Cerebellar cortex (tissue), 1 donor: ENCODE results near the gene GABRB3.
A peak's percentile ranks its signal among the peaks of the same experiment; 100 is the strongest.

Experiments
- DNase-seq: peaks from one replicate; pipeline ENCODE4 v3.0.0-alpha.2; 2015; ENCODE audit warnings: low spot score

GABRB3 gene

DNA sequence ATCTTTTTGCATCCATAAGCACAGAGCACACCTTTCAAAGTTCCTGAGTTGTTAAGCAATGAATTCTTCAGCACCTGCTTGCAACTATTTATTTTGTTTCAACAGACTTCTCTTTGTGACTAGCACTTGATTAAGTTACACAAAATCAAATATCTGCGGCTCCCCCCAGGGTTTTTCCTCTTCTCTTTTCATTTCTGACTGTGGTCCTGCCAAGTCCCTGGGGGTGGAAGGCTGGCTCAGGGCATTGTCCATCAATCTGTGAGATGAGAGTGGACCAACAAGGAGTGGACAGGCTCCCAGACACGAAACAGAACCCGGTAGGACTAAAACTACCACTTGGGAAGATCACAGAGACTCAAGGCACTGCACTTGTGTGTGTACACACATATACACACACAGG is 96.8 kb downstream of the GABRB3 start:
- no peak for DNase-seq

DNA sequence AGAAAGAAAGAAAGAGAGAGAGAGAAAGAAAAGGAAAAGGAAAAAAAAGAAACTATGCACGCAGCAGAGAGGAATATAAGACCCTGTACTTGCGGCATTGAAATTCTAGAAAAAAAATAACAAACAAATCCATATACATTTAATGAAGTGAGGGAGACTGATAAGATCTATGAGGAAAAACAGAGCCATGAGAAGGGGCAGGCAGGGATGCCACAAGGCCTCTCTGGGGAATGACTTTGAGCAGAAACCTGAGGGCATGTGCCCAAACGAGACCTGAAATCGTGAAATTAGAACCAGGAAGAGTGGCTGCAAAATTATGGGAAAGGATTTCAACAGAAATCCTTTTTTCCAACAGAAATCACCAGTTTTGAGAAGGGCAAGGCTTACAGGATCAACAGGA is 98.4 kb downstream of the GABRB3 start:
- DNase-seq: no peak

DNA sequence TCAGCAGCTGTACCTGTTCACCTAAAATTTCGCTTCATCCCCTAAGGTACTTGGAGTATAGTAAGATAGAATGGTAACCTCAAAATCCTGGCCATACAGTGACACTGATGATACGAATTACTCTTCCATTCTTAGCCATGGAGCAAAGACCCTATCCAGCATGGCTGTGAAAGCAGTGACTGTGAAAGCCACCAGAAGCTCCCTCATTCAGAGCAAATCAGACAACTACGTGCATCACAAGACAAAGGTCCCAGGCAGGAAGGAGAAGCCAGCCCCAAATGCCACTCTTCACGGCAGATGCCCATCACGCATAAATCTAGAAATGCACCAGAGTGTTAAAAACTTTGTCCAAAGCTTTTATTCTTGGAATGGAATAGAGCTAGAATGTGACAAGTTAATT is 99.4 kb downstream of the GABRB3 start:
- DNase-seq: no peak

- DNase-seq: no peak
Observed at GRCh38 chr15:26670116-26670515, 102.8 kb downstream of the GABRB3 start.

DNA sequence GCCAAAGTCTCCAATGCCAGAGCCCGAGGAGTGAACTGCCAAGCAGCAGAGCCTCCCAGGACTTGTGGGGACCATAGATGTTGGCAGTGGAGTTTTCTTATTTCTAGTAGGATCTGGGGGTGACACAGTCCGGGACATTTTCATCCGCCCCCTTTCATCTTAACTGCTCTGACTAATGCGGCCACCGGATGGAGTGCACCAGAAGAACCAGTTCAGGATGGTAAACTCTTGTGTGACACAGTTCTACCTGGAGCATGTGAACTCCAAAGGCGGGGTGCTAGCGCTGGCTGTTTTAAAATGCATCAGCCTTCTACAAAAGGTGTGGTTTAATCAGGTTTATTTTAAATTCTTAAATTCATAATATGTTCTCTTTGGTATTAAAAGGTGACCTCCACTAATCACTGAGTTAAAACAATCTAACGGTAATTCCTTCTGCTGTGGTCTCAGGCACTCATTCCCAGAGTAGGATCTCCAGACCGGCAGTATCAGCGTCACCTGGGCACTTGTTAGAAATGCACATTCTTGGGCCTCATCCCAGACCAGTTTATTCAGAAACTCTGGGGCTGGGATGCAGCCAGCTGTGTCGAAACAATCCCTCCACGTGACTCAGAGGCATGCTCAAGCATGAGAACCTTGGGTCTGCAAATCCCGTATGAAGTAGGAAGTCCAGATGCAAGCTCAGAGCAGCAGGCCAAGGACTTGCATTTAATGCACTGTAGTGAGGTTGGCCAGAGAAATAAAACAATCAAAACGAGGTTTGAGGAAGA is 105.5 kb downstream of the GABRB3 start:
- no peak for DNase-seq

DNA sequence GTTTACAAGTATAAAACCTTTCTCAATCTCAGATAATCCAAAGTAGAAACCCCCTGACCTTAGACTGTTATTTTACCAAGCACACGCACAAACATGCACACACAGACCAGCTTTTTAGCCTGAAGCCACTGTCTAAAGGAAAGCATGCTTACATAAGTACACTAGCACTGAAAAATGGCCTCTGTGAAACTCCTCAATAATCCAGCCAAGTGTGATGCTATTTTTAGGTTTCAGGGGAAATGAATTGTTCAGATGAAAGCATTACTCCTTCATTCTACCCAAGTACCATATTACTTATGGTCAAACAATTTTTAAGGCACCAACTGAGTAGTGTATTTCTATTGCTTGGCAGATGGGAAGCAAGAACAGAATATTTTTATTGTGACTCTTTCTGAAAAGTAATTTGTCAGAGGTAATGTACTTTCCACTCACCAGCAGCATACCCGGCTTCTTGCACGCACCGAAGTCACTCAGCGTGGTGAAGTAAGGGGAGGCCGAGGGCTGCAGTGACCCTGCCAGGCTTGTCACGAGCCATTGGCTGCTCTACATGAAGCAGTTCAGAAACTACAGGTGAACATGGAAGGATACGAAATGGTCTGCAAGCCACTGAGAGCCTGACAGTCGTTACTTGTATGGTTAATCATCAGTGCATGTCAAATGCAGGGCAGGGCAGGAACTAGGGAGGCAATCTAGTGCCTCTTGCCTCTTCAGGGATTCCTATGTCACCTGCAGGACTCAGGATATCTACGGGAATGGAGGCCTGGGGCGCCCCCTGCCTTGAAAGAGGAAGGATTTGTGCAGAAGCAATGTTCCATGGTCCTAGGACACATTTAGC is 106.7 kb downstream of the GABRB3 start:
- DNase-seq: peak; percentile 85

DNA sequence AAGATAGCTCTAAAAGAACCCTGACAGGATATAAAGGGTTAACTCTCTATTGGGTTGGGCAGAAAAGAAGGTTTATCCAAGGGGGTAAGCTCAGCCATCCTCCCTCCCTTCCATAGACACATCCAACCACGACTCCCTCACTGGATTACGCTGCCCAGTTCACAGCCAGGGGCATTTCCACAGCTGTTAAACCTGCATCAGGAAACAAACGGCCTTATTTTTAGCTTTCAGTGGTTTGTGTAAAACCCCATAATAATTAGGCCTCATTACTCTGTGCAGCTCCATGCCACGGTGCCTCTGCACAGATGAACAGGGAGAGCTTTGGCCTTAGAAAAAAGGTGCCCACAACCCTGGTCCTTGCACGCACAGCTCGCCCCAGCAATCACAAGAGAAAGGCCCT is 110.6 kb downstream of the GABRB3 start:
- DNase-seq: peak; percentile 55

GRCh38 chr15:26661748-26662147 is 111.1 kb downstream of the GABRB3 start:
- DNase-seq: peak; percentile 62

- no peak for DNase-seq
Observed at GRCh38 chr15:26661107-26661506, 111.8 kb downstream of the GABRB3 start.

DNA sequence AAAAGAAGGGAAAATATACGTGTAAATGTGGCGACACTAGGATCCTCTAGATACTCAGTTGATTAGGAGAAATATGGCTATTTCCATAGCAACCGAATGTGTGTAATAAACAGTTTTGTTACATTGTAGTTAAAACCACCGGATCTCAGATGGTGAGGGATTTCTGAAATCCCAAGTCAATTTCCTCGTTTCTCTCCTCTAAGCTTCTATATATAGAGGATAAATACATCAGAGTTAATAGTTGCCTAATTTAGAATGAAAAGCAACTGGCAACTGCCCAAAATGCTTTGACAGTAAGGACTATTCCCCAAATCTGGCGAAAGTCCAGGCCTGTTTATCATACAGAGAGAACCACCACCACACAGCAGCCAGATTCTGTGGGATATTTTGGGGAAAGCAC is 112.6 kb downstream of the GABRB3 start:
- DNase-seq: no peak

- no peak for DNase-seq
Observed at GRCh38 chr15:26658290-26658689, 114.6 kb downstream of the GABRB3 start.

- DNase-seq: no peak
Observed at GRCh38 chr15:26656080-26656479, 116.8 kb downstream of the GABRB3 start.

DNA sequence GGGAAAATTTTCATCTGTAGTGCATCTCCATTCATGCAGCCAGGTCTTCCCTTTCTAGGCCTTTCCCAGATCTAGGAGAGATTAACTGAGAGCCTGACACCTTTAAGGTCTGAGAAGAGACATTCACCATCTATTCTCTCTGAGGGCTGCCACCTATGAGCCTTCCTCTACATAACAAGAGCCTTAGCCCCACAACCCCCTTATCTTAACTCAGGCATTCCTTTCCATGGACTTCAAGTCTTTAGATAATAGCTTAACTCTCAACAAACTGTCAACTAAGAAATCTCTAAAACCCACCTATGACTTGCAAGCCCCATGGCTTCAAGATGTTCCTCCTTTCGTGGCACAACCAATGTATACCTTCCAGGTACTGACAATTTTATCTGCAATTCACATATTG is 121.0 kb downstream of the GABRB3 start:
- DNase-seq: no peak

DNA sequence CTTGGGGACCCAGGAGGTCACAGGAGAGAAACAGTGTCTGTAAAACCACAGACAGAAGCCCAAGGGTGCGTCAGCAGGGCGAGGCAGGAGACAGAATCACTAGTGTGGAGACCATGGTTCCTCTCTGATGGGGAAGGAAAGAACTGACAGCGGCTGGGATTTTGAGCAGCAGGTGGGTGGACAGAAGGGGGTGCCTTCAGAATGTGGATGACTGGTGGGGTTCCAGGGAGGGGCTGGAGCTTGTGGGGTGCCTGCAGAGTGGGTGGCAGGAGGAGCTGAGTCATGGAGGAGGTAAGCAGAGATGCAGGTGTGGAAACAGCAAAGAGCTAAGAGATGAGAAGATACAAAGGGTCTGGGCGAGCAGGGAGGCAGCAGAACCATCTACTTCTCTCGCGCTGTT is 124.2 kb downstream of the GABRB3 start:
- no peak for DNase-seq

DNA sequence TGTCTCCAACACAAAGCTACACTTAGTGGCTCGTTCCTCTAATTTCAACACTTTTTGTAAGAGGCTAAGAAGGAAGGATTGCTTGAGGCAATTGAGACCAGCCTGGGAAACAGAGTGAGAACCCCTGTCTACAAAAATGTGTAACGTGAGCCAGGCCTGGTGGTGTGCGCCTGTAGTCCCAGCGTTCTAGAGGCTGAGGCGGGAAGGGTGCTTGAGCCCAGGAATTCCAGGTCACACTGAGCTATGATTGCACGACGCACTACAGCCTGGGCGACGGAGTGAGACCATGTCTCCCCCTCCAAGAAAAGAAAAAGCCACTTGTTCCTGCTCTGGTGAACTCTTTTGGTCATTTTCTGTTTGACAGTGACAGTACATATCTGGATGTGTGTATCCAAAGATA is 127.9 kb downstream of the GABRB3 start:
- no peak for DNase-seq

DNA sequence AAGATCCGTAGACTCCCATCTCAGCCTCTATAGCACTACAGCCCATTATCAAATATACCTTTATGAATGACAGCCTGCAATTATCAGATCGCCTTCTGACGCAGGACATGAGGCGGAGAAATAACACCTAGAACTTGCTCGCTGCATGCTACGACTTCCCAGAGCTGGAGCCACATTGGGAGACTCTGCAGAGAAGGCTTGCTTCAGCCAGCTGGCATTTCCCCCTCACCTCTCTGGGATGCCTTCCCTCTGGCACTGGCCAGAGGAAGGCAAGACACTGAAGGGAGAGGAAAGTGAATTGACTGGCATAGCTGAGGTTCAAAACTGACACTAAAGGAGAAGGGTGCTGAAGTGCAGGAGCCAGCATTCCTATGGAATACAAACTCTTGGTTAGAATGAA is 131.7 kb downstream of the GABRB3 start:
- peak; percentile 86 for DNase-seq

DNA sequence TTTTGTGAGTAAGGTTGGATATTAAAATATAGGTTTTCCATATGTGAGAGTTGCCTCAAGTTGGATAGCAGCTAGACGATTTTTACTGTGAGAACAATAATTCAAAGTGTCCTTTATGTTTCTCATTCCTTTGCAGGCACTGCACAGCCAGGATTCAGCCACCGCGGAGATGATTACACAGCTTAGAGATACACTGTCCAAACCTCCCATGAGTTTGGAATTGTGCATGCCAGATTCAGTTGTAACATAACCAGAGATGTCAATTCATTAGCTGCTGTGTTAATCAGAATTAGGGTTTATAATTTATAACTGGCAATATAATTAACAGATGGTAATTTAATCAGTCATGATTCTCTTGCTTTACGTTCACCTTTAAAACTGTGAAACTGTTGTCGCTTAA is 132.3 kb downstream of the GABRB3 start:
- peak; percentile 55 for DNase-seq

DNA sequence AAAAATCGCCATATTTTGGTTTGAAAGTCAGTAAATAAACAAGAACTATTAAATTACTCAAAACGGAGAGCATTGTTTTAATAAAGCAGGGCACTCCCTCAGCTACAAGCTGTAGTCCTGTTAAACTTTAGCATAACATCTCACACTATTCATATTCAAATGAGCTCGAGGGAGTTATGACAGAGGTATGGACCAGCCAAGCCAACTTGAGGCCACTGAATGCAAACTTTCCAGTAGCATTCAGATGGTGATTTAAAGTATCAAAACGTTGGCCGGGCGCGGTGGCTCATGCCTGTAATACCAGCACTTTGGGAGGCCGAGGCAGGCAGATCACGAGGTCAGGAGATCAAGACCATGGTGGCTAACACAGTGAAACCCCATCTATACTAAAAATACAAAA is 132.9 kb downstream of the GABRB3 start:
- DNase-seq: no peak

DNA sequence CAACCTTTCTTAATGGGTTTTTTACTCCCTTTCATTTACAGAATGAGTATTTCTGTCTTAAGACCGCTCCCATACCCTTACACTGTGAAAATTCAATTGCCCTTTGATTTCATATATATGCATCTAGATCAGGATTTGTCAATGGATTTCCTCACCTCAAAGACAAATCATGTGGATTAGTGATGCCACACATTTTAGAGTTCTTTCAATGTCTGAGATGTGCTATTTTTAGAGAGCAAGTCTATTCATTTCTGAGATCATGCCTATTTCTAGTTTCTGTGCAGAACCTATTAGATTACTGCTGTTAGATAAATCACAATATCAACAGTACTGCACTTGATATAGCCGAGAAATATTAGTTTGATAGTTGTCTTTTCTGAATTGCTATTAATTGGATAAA is 137.3 kb downstream of the GABRB3 start:
- DNase-seq: no peak

GRCh38 chr15:26635105-26635504 is 137.8 kb downstream of the GABRB3 start:
- DNase-seq: no peak

DNA sequence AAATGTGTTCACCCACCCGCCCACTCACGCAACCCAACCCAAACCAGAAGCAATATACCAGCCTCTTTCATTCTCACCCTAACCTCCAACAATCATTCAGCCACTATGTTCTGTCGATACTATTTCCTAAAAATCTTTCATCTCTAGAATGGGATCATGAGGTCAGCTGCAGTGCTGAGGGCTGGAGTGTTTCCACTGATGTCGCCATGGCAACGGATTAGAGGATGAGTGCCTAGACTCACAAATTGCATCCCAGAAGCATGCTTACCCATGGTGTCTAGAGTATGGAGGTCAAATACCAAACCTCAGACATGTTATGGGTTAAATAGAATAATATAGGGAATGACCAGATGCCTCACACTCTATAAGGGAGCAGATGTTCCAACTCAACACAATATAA is 138.5 kb downstream of the GABRB3 start:
- no peak for DNase-seq

DNA sequence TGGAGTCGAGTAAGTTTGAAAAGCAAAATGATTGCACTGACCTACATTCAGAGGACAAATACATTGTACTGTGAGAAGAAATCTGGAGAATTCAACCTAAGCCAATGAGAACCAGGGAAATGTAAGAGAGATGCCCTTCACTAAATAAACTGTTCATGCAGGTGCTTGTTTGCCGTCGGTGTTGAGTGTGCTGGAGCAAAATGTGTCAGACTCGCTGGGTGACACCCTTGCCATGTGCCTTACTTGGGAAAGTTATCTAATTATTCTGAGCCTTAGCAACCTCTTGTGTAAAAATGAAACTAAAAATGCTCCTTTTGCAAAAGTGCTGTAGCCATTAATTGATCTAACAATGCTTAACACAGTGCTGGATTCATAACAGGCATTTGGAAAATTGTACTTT is 140.4 kb downstream of the GABRB3 start:
- DNase-seq: no peak

DNA sequence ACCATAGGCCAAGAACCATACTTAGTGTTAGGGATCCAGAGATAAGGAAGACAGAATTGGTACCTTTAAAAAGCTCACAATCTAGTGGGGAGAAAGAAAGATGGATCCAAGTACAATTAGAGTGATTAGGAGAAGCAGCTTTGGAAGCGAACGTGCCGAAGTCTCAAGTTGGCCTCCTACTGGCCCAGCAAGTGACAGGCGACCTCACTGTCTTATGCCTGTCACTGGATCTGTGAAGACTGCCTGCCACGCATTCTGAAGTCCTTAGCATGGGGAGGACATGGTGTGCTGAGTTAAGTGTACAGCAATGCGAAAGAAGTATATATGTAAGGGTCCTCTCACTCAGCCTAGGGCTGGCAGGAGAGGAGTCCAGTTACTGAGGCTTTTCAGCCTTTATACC is 141.0 kb downstream of the GABRB3 start:
- no peak for DNase-seq

- DNase-seq: no peak
Observed at GRCh38 chr15:26630857-26631256, 142.0 kb downstream of the GABRB3 start.
